ENCODE results near the gene PRXL2B.

Gene PRXL2B

DNA sequence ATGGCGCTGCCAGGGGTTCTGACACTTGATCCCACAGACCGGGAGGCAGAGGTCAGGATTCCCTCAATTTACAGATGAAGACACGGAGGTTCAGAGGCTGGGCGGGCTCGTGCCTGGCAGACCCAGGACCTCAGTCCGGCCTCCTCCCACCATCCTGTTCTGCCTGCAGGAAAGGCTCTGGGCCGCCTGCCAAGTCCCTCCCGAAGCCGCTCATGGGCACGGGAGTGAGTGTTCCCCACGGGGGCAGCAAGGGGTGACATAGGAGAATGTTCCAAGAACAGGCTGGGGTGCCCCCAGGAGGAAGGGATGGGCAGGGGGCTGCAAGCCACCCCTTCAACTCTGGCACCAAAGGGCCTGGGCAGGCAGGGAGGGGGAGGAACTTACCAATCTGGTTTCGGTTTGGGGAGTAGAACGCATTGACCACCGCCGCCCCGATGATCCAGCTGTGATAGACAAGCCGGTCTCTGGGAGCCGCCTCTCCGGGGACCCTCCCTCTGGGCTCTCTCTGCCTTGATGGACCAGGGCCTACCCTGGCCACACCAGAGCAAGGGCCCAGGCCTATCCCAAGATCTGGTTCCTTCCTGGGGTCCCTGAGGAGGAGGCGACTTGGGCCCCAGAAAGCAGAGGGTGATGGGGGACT, 7.5 kb downstream of the PRXL2B start:
- Mint-ChIP-seq H3K4me3 (no peak overlapping the region), H3K9me3 (ENCODE audit: low read depth) (peaks cover 3% of the 10 kb centered on the region), H3K36me3 (no peaks in the 10 kb centered on the region), H3K4me1 (ENCODE audit: low read depth) (peaks cover 7% of the 10 kb centered on the region), H3K27ac (no peak overlapping the region), H3K27me3 (no peaks in the 10 kb centered on the region)

DNA sequence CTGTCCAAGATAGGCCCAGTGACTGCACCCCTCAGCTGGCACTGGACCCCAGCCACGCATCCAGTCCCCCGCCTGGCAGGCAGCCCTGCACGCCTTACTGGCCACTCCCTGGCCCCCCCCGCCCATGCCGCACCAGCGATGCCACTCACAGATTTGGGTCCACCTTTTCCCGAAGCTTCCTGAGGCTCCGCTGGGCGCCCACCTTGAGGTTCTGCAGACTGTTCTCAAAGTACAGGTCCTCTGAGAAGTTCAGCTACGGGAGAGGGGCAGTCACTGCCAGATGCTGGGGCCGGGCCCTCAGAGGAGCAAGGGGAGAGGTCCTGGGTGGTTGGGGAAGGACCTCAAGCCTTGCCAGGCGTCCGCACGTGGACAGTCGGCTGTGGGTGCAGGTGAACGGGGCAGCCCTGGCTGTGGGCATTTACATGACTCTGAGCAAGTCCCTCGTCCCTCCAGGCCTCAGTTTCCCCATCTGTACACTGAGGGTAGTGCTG, 8.1 kb downstream of the PRXL2B start:
- Mint-ChIP-seq H3K27ac (no peak overlapping the region), H3K4me3 (no peak overlapping the region), H3K4me1 (ENCODE audit: low read depth) (peaks cover 7% of the 10 kb centered on the region), H3K27me3 (no peaks in the 10 kb centered on the region), H3K9me3 (ENCODE audit: low read depth) (peaks cover 3% of the 10 kb centered on the region), H3K36me3 (no peaks in the 10 kb centered on the region)

DNA sequence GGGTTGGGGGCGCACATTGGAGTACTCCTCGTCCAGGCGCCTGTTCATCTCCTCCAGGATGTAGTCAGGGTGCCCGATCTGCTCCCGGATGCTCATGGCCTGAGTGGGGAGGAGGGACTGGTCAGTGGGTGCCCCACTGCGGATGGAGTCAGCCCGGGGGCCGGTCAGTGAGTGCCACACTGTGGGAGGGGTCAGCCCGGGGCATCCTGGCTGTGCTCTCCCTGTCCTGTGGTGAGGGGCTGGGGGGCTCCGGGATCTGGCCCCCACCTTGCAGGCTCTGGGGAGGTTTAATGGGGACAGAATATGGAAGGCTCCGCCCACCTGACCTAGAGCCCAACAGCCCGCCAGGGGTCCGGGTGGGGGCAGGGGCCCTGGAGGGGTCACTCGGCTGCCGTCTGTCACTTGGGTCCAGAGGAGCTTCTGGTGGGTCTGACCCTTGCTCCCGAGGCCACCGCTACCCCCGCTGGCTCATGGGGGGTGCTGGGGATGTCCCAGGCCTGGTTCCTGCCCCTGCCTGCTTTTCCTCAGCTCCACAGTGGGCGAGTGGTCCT, 8.8 kb downstream of the PRXL2B start:
- no peaks in the 10 kb centered on the region for H3K36me3 Mint-ChIP-seq
- H3K27me3 Mint-ChIP-seq: no peaks in the 10 kb centered on the region
- peaks cover 3% of the 10 kb centered on the region for H3K9me3 Mint-ChIP-seq (ENCODE audit: low read depth)
- no peak overlapping the region for H3K4me3 Mint-ChIP-seq
- H3K27ac Mint-ChIP-seq: no peak overlapping the region
- H3K4me1 Mint-ChIP-seq (ENCODE audit: low read depth): peaks cover 7% of the 10 kb centered on the region

DNA sequence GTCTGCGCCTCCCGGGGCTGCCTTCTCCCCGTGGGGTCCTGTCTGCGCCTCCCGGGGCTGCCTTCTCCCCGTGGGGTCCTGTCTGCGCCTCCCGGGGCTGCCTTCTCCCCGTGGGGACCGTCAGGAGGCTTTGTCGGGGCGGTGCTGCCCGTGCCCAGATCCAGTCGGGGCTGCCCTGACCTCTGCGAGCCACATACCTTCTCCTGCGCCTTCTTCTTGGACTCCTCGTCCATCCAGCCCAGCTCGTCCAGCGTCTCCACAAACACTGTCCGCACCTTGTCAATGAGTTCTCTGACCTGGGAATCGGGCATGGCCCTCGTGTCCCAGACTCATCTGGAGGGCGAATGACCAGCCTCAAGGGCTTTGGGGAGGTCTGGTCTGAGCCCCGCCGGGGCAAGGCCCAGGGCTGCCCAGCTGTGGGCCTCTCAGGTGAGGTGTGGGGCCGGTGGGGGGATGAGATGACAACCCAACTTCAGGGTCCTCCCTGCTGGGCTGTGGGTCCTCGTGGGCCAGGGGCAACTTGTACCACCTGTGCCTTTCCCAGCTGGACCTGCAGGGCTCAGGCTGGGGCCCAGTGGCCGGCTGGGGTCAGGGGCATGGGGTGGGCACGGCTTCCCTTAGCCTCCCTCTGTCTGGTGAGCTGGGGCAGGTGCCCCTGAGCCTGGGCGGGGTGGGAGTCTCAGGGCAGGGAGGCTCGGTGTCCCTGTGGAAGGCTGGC, 9.4 kb downstream of the PRXL2B start:
- Mint-ChIP-seq H3K4me1 (ENCODE audit: low read depth) (peaks cover 7% of the 10 kb centered on the region), H3K9me3 (ENCODE audit: low read depth) (peaks cover 3% of the 10 kb centered on the region), H3K36me3 (no peaks in the 10 kb centered on the region), H3K27me3 (no peaks in the 10 kb centered on the region), H3K27ac (no peak overlapping the region), H3K4me3 (no peak overlapping the region)

DNA sequence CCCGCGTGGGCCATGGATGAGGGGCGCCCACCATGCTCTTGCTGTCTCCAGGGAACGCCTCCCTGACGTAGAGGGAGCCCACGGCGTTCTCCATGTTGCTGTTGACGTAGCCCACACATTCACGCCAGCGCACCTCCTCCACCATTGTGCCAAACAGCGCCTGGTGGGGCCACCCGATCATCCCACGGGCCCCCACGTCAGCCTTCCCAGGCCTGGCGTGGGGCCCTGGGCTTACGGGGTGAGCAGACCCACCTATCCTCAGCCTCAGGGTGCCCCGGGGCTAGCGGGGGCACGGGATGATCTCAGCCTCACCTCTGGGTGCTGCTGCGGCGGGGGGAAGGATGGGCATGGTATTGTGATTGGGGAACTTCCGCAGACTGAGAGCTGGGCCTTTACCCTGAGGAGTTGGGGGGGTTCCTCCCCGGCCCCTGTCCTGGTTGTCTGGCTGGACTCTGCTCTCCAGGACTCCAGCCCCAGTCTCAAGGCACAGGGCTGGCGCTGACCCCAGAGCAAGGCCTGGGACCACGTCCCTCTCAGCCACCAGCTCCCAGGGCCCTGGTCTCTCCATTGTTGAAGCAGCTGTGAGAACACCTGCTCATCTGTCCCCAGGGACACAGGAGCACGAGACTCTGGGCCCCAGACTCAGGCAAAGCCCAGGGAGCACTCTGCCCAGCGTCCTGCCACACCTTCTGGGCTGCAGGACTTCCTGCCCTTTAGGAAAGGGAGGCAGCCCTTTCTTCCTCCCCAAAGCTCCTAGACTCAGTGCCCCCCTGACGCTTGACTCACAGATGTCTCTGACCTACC, 10.2 kb downstream of the PRXL2B start:
- no peak overlapping the region for H3K4me3 Mint-ChIP-seq
- H3K9me3 Mint-ChIP-seq (ENCODE audit: low read depth): peaks cover 3% of the 10 kb centered on the region
- H3K4me1 Mint-ChIP-seq (ENCODE audit: low read depth): peaks cover 6% of the 10 kb centered on the region
- H3K27me3 Mint-ChIP-seq: no peaks in the 10 kb centered on the region
- H3K27ac Mint-ChIP-seq: no peak overlapping the region
- H3K36me3 Mint-ChIP-seq: no peaks in the 10 kb centered on the region

DNA sequence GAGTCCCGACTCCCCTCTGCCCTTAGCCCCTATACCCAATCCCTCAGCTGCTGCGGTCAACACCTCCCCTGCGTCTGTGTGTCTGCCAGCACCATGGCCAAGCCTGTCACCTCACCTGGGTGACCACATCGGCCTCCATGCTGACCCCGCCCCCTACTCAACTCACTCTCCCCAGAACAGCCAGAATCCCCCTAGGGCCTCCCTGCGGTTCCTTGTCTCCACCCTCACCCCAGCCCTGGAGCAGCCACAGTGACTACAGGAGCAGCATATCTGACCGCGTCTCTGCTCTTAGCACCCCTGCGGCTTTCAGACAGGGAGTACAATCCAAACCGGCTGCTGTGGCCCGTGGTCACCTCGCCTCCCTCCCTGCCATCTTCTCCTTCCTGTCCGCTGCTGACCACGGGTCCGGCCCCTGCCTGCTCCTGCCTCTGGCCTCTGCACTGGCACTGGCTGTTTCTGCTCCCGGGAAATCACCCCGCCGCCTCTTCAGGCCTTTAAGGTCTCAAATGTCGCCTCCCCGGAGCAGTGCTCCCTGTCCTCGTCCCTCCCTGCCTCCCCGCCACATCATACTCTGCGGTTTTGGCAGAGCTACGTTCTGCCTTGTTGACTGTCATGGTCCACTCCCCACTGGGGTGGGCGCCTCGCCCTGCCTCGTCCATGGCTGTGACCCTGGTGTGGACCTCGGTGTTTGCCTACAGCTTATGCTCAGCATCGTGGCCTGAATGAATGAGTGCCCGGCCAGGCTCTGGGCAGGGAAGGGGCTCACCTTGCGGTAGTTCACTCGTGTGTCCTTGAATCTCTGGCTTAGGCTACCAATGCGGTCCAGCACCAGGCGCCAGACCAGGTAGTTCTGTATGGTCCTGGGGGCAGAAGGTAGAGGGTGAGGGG, 11.1 kb downstream of the PRXL2B start:
- Mint-ChIP-seq H3K4me1 (ENCODE audit: low read depth) (peaks cover 2% of the 10 kb centered on the region), H3K27me3 (no peaks in the 10 kb centered on the region), H3K27ac (no peak overlapping the region), H3K4me3 (no peak overlapping the region), H3K9me3 (ENCODE audit: low read depth) (peaks cover 3% of the 10 kb centered on the region), H3K36me3 (no peaks in the 10 kb centered on the region)

DNA sequence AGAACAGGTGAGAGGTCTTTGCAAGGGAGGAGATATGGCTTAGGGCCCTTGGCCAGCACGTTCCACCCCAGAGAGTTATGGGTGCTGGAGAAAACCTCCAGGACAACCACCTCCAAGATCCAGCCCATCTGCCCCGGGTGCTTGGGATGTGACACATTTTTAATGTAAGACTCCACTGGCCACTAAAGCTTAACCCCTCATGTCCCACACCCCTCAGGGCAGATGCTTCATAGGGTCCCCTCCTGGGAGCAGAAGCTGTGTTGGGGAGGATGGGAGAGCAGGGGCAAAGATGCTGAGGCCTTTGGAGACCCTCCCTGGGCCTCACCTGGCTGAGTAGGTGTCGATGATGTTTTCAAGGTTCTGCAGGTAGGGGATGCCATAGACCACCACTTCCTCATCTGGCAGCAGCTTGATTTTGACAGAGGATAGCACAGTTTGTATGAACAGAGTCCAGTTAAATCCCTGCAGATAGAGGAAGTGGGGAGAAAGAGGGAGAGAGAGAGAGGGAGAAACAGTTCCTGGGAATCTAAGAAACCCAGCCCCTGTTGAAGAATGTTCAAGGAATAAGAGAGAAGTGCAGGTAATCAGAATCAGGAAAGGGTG, 11.9 kb downstream of the PRXL2B start:
- H3K27me3 Mint-ChIP-seq: no peaks in the 10 kb centered on the region
- no peak overlapping the region for H3K27ac Mint-ChIP-seq
- peaks cover 3% of the 10 kb centered on the region for H3K9me3 Mint-ChIP-seq (ENCODE audit: low read depth)
- H3K4me1 Mint-ChIP-seq (ENCODE audit: low read depth): no peaks in the 10 kb centered on the region
- H3K36me3 Mint-ChIP-seq: no peaks in the 10 kb centered on the region
- H3K4me3 Mint-ChIP-seq: no peak overlapping the region

DNA sequence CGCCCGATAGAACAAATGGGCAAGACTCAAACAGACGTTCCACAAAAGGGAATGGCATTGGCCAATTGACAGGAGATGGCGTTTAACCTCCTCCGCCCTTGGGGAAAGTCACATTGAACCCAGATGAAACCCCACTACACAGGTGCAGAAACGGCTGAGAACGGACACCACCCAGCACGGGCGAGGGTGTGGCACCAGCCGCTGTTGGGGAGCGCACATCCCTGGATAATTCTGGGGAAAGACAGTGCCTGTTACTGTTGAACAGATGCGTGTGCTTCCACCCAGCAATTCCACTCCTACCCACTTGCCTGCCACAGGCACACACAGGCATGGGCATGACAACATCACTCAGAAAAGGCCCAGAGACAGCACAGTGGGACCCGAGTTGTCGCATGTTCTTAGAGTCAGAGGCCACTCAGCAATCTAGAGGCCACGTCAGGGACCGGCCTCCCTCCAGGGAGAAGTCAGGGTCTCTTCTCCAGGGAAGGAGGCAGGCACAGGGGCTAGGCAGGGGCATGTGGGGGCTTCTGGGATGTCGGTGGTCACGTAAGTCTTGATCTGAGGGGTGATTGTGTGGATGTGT, 15.2 kb downstream of the PRXL2B start:
- Mint-ChIP-seq H3K27ac (no peak overlapping the region), H3K27me3 (no peaks in the 10 kb centered on the region), H3K4me3 (no peak overlapping the region), H3K9me3 (ENCODE audit: low read depth) (peaks cover 3% of the 10 kb centered on the region), H3K36me3 (no peaks in the 10 kb centered on the region), H3K4me1 (ENCODE audit: low read depth) (no peaks in the 10 kb centered on the region)

DNA sequence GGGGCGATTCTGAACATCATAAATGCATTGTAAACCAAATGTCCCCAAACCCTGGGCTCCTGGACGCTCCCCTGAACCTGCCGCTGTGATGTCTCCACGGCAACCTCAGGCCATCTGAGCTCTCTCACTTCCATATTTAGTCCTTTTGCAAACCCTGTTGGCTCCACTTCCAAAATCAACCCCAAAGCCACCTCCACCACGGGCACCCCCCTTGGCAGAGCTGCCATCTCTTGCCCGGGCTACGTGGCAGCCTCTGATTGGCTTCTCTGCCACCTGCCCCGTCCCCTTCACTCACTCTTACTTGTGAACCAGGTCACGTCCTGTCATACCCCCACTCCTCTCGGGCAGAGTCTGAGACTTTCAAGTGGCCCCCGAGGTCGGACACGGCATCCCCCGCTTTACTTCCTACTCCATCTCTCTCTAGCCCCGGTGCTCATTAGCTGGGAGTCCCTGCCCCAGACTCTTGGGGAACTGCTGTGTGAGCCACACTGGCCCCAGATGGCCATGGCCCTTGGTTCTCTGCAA, 15.8 kb downstream of the PRXL2B start:
- H3K9me3 Mint-ChIP-seq (ENCODE audit: low read depth): peaks cover 3% of the 10 kb centered on the region
- no peak overlapping the region for H3K4me3 Mint-ChIP-seq
- H3K27ac Mint-ChIP-seq: no peak overlapping the region
- no peaks in the 10 kb centered on the region for H3K4me1 Mint-ChIP-seq (ENCODE audit: low read depth)
- H3K27me3 Mint-ChIP-seq: no peaks in the 10 kb centered on the region
- H3K36me3 Mint-ChIP-seq: no peaks in the 10 kb centered on the region

DNA sequence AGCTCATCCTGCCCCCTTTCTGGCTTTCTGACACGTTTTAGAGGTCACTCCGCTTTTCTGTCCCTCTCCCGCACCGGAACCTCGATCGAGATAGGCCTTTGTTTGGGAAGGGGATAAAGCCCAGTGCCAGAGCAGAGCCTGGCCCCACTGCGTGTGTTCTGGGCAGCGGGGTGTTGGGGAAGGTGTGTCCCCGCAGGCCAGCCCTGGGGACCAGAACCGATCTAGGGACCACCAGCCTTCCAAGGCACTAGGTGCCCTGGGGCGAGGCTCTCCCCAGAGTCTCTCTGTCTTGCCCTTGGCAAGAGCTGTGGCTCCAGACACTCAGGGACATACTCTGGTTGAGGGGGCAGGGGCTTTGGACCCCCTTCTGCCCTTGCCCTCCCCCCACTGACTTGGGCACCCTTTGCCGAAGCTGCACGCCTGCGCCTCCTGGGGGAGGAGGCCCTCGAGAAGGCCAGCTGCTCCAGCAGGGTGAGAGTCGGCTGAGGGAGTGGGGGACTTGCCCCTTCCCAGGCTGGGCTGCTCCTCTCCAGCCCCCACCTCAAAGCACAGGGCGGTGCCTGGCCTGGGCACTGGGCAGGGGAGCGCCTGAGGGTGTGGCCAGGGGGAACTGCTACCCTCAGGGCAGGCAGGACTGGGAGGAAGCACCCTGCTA, 16.4 kb downstream of the PRXL2B start:
- no peaks in the 10 kb centered on the region for H3K27me3 Mint-ChIP-seq
- H3K9me3 Mint-ChIP-seq (ENCODE audit: low read depth): peaks cover 3% of the 10 kb centered on the region
- no peaks in the 10 kb centered on the region for H3K36me3 Mint-ChIP-seq
- no peak overlapping the region for H3K4me3 Mint-ChIP-seq
- H3K27ac Mint-ChIP-seq: no peak overlapping the region
- H3K4me1 Mint-ChIP-seq (ENCODE audit: low read depth): no peaks in the 10 kb centered on the region

DNA sequence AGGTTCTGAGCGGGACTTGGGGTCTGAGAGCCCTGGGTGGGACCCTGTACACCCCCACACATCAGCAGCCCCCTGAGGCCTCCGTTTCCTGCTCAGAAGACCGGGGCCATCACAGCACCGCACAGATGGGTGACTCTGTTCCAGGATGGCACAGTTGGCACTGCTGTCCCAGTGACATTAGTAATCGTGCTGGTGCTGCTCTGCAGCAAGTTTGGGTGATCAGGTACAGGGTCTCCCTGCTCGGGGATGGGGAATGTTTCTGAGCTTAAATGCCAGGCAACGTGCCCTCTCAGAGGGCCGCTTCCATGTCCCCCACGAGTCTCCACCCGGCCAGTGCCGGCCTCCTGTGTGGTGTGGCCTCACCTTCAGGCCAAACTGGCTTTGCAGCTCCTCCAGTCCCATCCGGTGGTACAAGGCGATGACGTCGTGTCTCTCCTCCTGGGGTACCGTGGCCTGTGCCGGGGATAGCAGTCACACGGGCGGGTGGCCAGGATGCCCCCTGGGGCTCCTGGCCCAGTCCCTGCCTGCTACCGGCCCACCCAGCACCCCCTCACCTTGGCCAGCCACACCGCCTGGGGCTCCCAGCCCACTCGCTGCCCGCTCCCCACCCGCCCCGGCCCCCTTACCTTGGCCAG, 17.1 kb downstream of the PRXL2B start:
- H3K27me3 Mint-ChIP-seq: no peaks in the 10 kb centered on the region
- no peaks in the 10 kb centered on the region for H3K4me1 Mint-ChIP-seq (ENCODE audit: low read depth)
- H3K4me3 Mint-ChIP-seq: no peak overlapping the region
- H3K36me3 Mint-ChIP-seq: no peaks in the 10 kb centered on the region
- H3K9me3 Mint-ChIP-seq (ENCODE audit: low read depth): peaks cover under 1% of the 10 kb centered on the region
- no peak overlapping the region for H3K27ac Mint-ChIP-seq

DNA sequence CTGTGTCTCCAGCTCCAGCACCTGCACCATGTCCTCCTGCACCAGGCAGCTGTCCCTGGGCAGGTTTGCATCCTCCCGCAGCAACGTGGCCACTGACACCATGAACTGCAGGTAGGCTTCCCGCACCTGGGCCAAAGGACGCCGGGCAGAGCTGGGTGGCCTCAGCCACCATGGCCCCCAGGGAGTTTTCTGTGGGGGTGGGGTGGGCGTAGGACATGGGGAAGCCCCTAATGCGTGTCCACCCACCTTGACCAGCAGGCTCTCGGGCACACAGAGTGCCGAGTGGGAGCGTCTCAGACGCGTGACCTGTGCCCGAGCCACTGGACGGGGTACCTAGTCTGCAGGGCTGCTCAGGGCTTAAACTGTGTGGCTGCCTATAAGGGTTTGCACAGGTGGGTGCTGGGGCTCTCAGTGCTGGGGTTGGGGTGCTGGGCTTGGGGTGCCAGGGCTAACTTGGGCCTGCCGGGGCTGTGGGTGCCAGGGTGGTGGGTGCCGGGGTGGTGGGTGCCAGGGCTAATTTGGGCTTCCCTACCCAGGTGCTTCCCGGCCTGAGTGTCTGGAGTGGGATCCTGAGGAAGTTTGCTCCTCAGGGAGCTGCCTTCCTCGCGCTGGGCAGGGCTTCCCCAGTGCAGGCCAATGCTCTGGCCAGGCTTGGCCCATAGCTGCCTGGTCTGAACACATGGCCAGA, 17.7 kb downstream of the PRXL2B start:
- Mint-ChIP-seq H3K36me3 (no peaks in the 10 kb centered on the region), H3K4me1 (ENCODE audit: low read depth) (no peaks in the 10 kb centered on the region), H3K27ac (no peak overlapping the region), H3K4me3 (no peak overlapping the region), H3K27me3 (no peaks in the 10 kb centered on the region), H3K9me3 (ENCODE audit: low read depth) (no peaks in the 10 kb centered on the region)

All from activated naive CD8-positive, alpha-beta T cell (primary cell).